Measurements from ENCODE around the gene MUCL3.

Gene MUCL3

GRCh38 chr6:30894381-30894780 is 46.4 kb upstream of the MUCL3 start:
- DNase-seq (ENCODE audit: low read depth): no peak
- no peak for TF ChIP-seq CTCF (conservative IDR thresholded peaks at IDR 0.05; ENCODE audit: low read length)
- H3K4me3 ChIP-seq (ENCODE audit: low read length): no peak overlapping the region

- DNase-seq (ENCODE audit: low read depth): no peak
- no peak overlapping the region for H3K4me3 ChIP-seq (ENCODE audit: low read length)
- TF ChIP-seq CTCF (conservative IDR thresholded peaks at IDR 0.05; ENCODE audit: low read length): no peak
These were observed 45.8 kb upstream of the MUCL3 start for GRCh38 chr6:30894935-30895334.

GRCh38 chr6:30895343-30895742 is 45.4 kb upstream of the MUCL3 start:
- DNase-seq (ENCODE audit: low read depth): no peak
- no peak overlapping the region for H3K4me3 ChIP-seq (ENCODE audit: low read length)
- TF ChIP-seq CTCF (conservative IDR thresholded peaks at IDR 0.05; ENCODE audit: low read length): no peak

- no peak overlapping the region for H3K4me3 ChIP-seq (ENCODE audit: low read length)
- no peak for TF ChIP-seq CTCF (conservative IDR thresholded peaks at IDR 0.05; ENCODE audit: low read length)
- no peak for DNase-seq (ENCODE audit: low read depth)
These were observed 44.2 kb upstream of the MUCL3 start for GRCh38 chr6:30896541-30896940.

GRCh38 chr6:30897882-30898281 is 42.9 kb upstream of the MUCL3 start:
- DNase-seq (ENCODE audit: low read depth): no peak

GRCh38 chr6:30898750-30899360 is 41.9 kb upstream of the MUCL3 start:
- no peak overlapping the region for H3K4me3 ChIP-seq (ENCODE audit: low read length)
- no peak for TF ChIP-seq CTCF (conservative IDR thresholded peaks at IDR 0.05; ENCODE audit: low read length)
- no peak for DNase-seq (ENCODE audit: low read depth)

More at GRCh38 chr6:30897882-30898281, 42.9 kb upstream of the MUCL3 start:
- TF ChIP-seq CTCF (conservative IDR thresholded peaks at IDR 0.05; ENCODE audit: low read length): no peak
- no peak overlapping the region for H3K4me3 ChIP-seq (ENCODE audit: low read length)

- no peak for TF ChIP-seq CTCF (conservative IDR thresholded peaks at IDR 0.05; ENCODE audit: low read length)
- DNase-seq (ENCODE audit: low read depth): no peak
- no peak overlapping the region for H3K4me3 ChIP-seq (ENCODE audit: low read length)
These were observed 39.8 kb upstream of the MUCL3 start for GRCh38 chr6:30900863-30901417.
